Gastroesophageal sphincter (tissue), 4 donors: ENCODE measurements around the gene MLLT1. TPM values are rescaled to one million over a fixed set of nuclear protein-coding genes. Genes with fewer than 3 reads are reported as not detected.

Experiments
- ATAC-seq: fragments of 150-250 bp; one replicate; pipeline ENCODE4 v1.9.1; 2016; ENCODE audit warnings: mild to moderate bottlenecking, moderate library complexity
- H3K27ac ChIP-seq, 4 donors: fragments of 200-600 bp; sonication (generic) in 3 of 4; 1 replicate in 3 of 4; 2 replicates in 1 of 4; pipeline ENCODE4 v1.5.1; 2016 to 2019
- H3K27me3 ChIP-seq: fragments of 200-600 bp; sonication (generic); one replicate; pipeline ENCODE4 v1.5.1; 2019
- H3K36me3 ChIP-seq, 2 donors: fragments of 200-600 bp; sonication (generic); one replicate each; pipeline ENCODE4 v1.5.1; 2019; ENCODE audit warnings: control low read depth in 1 of 2
- H3K4me1 ChIP-seq, 3 donors: fragments of 200-600 bp; sonication (generic); 1 replicate in 2 of 3; 2 replicates in 1 of 3; pipeline ENCODE4 v1.5.1; 2016 to 2019; ENCODE audit warnings: control low read depth in 2 of 3
- H3K4me3 ChIP-seq, 2 donors: fragments of 200-600 bp; sonication (generic); one replicate each; pipeline ENCODE4 v1.5.1; 2019; ENCODE audit warnings: mild to moderate bottlenecking in 1 of 2, moderate library complexity in 1 of 2
- H3K9me3 ChIP-seq, 3 donors: fragments of 200-600 bp; sonication (generic); one replicate each; pipeline ENCODE4 v1.5.1; 2017 to 2019; ENCODE audit warnings: control low read depth in 2 of 3
- EP300 ChIP-seq: sonication (generic); formaldehyde crosslinking; IDR thresholded peaks from one replicate; pipeline ENCODE4 v1.6.1; 2017; ENCODE audit warnings: antibody characterized with exemption, mild to moderate bottlenecking
- POLR2A ChIP-seq, 2 donors: fragments of 450-650 bp; IDR thresholded peaks; one replicate each; pipeline ENCODE4 v1.6.1; 2017; ENCODE audit warnings: antibody characterized with exemption in 2 of 2, mild to moderate bottlenecking in 2 of 2, moderate library complexity in 1 of 2
- POLR2AphosphoS5 ChIP-seq: sonication (generic); formaldehyde crosslinking; IDR thresholded peaks from one replicate; pipeline ENCODE4 v1.6.1; 2017; ENCODE audit warnings: antibody characterized with exemption
- WGBS, 2 donors: methylation state at CpG; one replicate each; pipeline ENCODE4 v1.1.5; 2018; ENCODE audit warnings: low coverage in 1 of 2; 5-methylcytosine and 5-hydroxymethylcytosine counted together
- total RNA-seq, 4 donors: library from RNA; depleted of rRNA; stranded (reverse); fragments of >200 nt; gene quantifications; one replicate each; pipeline ENCODE4 v1.1.0, GENCODE V29; 2016
- TF ChIP-seq, protein P1 (sequence below), 4 experiments: fragments of 200-600 bp in 2 of 4; fragments of 450-650 bp in 2 of 4; sonication (generic) in 1 of 4; IDR thresholded peaks; one replicate each; pipeline ENCODE4 v1.5.1; 2017 to 2019; ENCODE audit warnings: antibody characterized with exemption in 4 of 4, mild to moderate bottlenecking in 2 of 4, moderate library complexity in 2 of 4

MLLT1 gene
- total RNA-seq, 4 donors from 2014 or later, result 21.4 to 42.5 (median 23.8) TPM

DNA sequence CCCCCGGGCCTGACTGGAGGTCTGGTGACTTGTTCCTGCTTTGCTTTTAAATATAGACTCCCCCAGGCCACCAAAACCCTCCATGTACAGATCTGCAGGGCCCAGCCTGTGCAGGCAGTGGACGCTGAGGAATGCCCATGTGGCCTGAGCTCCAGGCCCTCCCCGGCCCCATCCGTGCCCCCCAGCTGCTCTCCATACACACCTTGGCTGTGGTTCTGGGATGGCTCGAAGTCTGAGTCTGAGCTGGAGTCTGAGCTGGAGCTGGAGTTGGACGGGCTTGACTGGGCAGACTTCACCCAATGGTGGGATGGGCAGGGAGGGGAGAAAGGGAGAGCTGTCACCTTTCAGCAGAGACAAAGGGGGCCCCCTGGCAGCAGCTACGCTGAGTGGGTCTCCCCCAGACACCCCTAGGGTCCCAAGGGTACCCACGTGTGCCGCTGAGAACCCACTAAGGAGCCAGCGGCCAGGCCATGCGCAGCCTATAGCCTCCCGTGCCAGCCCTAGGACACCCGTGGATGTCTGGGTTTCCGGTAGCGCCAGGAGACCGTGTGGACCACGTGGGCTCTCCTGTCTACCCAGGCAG, 61.9 kb downstream of the MLLT1 start:
- Histone ChIP-seq H3K27me3 (no peaks in the 10 kb centered on the region), H3K9me3 (no peaks in the 10 kb centered on the region), H3K4me3 (no peak overlapping the region), H3K27ac (peak overlapping the region in 3 of 4 donors; percentile 47 to 57 (median 57)), H3K36me3 (peaks cover 0 to 67% of the 10 kb centered on the region in 2 donors), H3K4me1 (peaks cover 0 to 71% (median 41%) of the 10 kb centered on the region in 3 donors)
- 80% methylated on average over 1 of the region's 17 CpGs; no CpG with 5 or more reads in 1 of the 2 donors for WGBS, 2 donors
- TF ChIP-seq EP300 (no peak), POLR2AphosphoS5 (no peak), POLR2A (IDR thresholded peaks at IDR 0.05) (no peak)
- ATAC-seq, result no peak

DNA sequence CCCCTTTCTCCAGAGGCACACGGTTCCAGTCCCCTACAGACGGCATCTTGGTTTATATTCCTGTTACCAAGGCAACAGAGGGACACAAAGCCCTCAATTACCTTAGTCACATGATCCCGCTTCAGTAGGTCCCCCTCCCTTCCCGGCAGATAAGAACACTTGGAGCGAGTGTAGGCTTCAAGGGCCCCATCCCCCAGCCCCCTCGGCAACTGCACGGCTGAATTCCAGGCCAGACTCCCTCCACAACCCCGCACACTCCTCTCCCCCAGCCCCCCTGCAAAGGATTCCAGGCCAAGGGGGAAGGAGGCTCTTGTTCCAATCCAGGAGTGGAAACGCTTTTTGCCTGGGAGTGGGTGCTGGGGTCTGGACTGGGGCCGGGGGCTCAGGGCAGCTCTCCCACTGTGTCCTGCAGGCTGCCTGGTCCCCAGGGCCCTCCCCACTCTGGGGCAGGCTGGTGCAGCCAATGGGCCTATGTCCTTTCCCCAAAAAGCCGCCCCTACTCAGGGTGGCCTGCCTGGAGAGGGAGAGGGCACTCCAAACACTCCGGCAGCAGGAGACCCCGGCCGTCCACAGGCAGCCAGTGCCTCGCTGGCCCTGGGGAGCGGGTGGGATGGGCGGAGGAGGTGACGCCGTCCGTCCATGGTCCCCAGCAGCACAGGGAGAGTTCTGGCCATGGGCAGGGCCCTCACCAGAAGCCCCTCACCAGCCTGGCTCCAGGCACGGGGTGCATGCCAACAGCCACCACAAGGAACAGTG, 62.6 kb downstream of the MLLT1 start:
- H3K27ac ChIP-seq, result peak overlapping the region in 3 of 4 donors; percentile 47 to 57 (median 57)
- H3K4me3 ChIP-seq, result no peak overlapping the region
- no peaks in the 10 kb centered on the region for H3K9me3 ChIP-seq
- no peak for ATAC-seq
- WGBS, 2 donors, result 20% methylated on average over 1 of the region's 21 CpGs; no CpG with 5 or more reads in 1 of the 2 donors
- no peak for TF ChIP-seq EP300
- TF ChIP-seq POLR2A (IDR thresholded peaks at IDR 0.05), result no peak
- no peak for TF ChIP-seq POLR2AphosphoS5
- TF ChIP-seq, protein P1, sequence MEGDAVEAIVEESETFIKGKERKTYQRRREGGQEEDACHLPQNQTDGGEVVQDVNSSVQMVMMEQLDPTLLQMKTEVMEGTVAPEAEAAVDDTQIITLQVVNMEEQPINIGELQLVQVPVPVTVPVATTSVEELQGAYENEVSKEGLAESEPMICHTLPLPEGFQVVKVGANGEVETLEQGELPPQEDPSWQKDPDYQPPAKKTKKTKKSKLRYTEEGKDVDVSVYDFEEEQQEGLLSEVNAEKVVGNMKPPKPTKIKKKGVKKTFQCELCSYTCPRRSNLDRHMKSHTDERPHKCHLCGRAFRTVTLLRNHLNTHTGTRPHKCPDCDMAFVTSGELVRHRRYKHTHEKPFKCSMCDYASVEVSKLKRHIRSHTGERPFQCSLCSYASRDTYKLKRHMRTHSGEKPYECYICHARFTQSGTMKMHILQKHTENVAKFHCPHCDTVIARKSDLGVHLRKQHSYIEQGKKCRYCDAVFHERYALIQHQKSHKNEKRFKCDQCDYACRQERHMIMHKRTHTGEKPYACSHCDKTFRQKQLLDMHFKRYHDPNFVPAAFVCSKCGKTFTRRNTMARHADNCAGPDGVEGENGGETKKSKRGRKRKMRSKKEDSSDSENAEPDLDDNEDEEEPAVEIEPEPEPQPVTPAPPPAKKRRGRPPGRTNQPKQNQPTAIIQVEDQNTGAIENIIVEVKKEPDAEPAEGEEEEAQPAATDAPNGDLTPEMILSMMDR (IDR thresholded peaks at IDR 0.05), result no peak
- no peaks in the 10 kb centered on the region for H3K27me3 ChIP-seq
- peaks cover 0 to 67% of the 10 kb centered on the region in 2 donors for H3K36me3 ChIP-seq
- peaks cover 0 to 65% (median 41%) of the 10 kb centered on the region in 3 donors for H3K4me1 ChIP-seq

DNA sequence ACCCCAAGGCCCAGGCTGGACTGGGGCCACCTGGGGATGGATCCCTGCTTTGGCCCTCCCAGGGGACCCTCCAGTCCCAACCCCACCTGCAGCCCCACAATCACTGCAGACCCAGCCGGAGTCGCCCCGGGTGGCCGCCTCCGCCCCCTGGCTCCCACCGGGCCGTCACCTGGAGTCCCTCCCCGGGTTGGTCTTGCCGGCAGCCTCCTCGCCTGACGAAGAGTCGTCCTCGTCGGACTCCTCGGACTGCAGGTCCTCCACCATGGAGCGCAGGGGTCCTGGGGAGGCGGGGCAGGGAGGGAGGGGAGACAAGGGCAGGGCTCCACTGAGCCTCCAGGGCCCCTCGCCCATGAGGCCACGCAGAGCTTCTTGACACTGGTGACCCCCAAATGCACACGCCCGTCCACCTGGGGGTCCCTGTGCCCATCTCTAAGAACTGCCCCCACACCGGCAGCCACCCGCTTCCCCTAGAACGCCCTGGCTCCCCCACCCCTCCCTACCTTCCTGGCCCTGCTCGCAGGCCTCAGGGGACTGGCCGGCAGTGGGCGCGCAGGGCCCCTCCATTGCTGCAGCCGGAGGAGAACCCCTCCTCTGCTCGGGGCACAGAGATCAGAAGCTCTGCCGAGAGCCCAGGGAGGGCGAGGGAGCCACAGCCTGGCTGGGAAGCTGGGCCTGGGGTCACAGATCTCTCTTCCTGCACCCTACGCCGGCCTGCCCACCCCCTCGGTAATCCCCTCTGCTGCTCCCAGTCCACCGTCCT, 63.4 kb downstream of the MLLT1 start:
- WGBS, 2 donors, result 37% methylated on average over 2 of the region's 36 CpGs; no CpG with 5 or more reads in 1 of the 2 donors
- H3K4me1 ChIP-seq, result peaks cover 0 to 62% (median 41%) of the 10 kb centered on the region in 3 donors
- TF ChIP-seq, protein P1 (IDR thresholded peaks at IDR 0.05), result no peak
- no peak for TF ChIP-seq POLR2AphosphoS5
- no peak for TF ChIP-seq POLR2A (IDR thresholded peaks at IDR 0.05)
- no peak for TF ChIP-seq EP300
- H3K36me3 ChIP-seq, result peaks cover 0 to 67% of the 10 kb centered on the region in 2 donors
- peak overlapping the region in 3 of 4 donors; percentile 47 to 57 (median 57) for H3K27ac ChIP-seq
- no peak overlapping the region for H3K4me3 ChIP-seq
- H3K27me3 ChIP-seq, result no peaks in the 10 kb centered on the region
- no peaks in the 10 kb centered on the region for H3K9me3 ChIP-seq
- no peak for ATAC-seq

DNA sequence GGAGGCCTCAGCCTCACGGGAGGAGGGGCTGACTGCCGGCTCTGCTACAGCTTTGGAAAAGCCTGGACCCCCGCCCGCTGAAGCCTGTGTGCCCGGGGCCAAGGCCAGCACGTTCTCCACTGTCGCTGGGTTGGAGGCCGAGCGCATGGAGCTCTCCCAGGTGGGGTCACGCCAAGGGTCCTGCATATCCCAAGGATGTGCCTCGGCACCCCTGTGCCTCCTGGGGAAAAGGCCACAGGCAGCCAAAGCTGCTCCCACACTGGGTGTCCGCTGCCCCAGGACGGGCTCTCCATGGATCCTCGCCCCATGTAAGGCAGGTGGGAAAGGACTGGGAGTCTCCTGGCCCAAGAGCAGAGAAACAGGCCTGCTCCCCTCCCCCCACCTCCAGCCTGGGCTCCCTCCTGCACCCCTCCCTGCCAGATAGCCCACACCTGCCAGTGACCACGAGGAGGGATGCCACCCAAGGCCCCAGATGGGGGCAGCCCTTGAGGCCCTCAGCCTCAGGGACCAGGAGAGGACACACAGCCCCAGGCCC, 64.0 kb downstream of the MLLT1 start:
- H3K36me3 ChIP-seq, result peaks cover 0 to 67% of the 10 kb centered on the region in 2 donors
- no peak overlapping the region for H3K4me3 ChIP-seq
- no peak for ATAC-seq
- H3K4me1 ChIP-seq, result peaks cover 0 to 56% (median 40%) of the 10 kb centered on the region in 3 donors
- TF ChIP-seq POLR2AphosphoS5, result no peak
- TF ChIP-seq, protein P1 (IDR thresholded peaks at IDR 0.05), result no peak
- no peak for TF ChIP-seq POLR2A (IDR thresholded peaks at IDR 0.05)
- TF ChIP-seq EP300, result no peak
- peak overlapping the region in 3 of 4 donors; percentile 47 to 57 (median 57) for H3K27ac ChIP-seq
- H3K9me3 ChIP-seq, result no peaks in the 10 kb centered on the region
- H3K27me3 ChIP-seq, result no peaks in the 10 kb centered on the region
- no CpG with 5 or more reads among the region's 15 CpGs for WGBS, 2 donors
